Stimulated activated CD8-positive, alpha-beta memory T cell treated with anti-CD3 and anti-CD28 coated beads, Interleukin-7, amount 100 ng/mL, for 24 hours (primary cell): Measurements from ENCODE around the gene GPATCH8.
"Not testable (repeated sequence)": the region's sequence is repeated elsewhere in the genome, so short reads cannot be mapped to it uniquely, and the experiment has no call there.

ENCODE experiments used
- DNase-seq: peaks from one replicate; pipeline ENCODE4 v3.0.0-alpha.2; 2020; ENCODE audit warnings: low read depth

GPATCH8 gene

DNA sequence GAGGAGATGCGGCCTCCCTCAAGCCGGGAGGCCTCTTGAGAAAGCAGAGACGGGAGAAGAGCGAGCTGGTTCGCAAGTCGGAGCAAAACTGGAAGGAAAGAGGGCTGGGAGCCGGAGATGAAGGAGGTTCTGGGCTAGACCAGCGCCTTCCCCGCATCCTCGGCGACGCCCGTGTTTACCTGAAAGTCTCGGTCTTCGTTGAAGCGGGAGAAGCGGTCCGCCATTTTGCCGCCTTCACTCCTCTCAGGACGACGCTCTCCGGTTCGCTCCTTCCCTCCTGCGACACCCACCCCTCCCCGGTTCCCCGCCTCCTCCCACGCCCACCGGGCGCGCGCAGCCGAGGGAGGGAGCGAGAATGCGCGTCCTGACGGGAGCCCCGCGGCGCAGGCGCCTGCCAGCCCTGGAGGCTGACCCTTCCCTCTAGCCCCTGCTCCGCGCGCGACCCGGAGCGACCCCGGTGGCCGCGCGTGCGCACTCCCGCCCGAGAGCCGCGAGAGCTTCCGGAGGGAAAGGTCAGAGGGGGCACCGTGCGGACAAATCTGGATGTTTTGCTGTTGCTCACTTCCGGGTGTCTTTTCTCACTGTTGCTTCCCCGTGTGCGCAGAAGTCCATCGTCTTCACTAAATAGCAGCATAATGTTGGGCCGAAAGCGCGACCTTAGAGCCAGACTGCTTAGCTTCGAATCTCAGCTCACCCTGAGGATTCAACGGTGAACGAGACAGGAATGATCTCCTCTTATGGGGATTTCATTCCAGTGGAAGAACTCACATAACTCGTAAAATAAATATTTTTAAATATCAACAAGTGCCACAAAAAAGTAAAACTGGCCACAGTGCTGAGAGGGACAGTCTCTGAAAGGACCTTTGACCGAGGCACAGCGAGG is at the start of gene GPATCH8:
TSS of gene GPATCH8 (minus strand) at position 260 of the 883 bp plus-strand sequence. CDS start at position 224, 36 bp downstream.
- peak; percentile 91 for DNase-seq

DNA sequence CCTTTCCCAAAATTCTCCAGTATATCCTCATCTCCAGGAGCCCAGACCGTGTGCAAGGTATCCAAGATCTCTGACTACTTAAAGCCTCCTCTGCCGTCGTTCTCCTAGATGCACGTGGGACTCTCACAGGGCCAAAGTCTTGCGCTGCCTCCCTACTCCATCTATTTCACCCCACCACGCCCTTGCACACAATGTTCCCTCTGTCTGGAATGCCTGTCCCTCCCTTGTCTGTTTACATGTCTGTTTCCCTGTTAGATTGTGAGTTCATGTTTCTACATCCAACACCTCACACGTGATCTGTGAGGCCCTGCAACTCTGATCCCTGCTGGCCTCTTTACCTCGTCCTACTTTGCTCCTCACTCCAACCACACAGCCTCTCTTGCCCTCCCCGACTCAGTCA is 49.2 kb upstream of the GPATCH8 start:
- no peak for DNase-seq

DNA sequence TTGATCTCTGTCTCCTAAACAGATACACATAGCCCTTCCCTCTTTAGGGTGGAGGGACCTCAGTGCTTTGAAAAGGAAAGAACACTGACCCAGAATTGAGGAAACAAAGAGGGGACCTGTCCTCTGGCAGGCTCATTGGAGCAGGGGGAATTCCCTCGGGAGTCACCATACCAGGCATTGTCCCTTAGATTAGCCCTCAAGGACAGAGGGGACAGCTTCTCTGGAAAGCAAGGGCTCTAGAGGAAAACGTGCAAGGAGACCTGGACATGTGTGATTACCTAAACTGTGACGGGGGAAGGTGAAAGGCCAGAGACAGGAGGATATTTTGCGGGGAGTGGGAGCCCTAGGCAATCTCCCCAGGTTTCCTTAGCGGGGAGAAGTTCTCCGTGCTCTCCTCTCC is 46.5 kb upstream of the GPATCH8 start:
- DNase-seq: no peak

DNA sequence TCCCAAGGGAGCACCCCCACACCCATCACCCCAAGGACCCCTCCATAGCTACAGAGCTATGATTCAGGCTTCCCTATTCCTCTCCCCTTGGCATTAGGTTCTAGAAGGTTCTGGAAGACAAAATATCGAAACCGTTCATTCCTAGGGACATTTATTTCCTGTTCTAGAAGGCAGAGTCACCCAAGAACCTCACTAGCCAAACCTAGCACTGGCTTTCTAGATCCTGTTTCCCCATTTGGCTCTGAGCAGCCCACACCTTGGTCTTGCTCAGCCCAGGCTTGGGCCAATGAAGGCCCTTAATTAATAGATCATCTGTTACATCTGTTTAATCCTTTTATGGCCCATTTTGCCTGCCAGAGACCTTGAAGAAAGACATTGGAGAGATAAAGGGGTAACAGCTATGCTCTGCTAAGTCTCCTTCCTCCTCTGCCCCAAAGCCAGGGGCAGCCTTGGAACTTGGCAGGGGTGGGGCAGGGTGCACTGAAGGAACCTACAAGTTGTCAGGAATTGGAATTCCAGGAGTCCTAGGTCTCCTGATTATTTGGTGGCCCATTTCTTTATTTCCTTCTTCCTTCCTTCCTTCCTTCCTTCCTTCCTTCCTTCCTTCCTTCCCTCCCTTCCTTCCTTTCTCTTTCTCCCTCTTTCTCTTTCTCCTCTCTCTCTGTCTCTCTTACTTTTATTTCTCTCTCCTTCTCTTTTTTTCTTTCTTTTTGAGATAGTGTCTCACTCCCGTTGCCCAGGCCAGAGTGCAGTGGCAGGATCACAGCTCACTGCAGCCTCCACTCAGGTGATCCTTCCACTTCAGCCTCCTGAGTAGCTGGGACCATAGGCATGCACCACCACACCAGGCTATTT is 45.4 kb upstream of the GPATCH8 start:
- no peak for DNase-seq

DNA sequence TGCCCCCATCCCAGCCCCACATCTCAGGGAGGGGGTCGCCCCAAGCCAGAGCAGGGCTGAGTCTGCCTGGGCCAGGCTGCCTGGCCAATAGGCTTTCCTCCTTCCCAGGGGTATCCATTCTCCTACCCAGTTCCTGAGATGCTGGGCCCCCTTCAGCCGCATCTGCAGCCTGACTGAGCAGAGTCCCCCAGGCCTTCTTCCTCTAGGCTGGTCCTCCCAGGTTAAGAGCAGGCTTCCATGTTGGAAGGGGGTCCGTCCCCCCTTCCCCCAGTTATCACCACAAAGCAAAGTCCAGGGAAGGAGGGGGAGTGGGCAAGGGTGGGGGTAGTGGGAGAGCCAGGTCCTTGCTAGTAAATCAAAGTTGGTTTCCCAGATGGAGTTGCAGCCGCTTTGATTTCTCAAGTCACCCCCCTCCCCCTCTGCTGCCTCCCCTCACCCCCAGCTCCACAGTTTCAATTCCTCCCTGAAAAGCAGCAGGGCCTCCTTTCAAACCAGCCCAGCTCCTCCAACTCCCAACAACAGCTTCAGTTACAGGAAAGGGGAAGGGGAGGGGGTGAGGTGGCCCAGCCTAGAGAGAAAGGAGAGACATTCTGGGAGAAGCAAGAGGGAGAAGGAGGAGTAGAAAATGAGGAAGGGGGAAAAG is 44.5 kb upstream of the GPATCH8 start:
- no peak for DNase-seq

DNA sequence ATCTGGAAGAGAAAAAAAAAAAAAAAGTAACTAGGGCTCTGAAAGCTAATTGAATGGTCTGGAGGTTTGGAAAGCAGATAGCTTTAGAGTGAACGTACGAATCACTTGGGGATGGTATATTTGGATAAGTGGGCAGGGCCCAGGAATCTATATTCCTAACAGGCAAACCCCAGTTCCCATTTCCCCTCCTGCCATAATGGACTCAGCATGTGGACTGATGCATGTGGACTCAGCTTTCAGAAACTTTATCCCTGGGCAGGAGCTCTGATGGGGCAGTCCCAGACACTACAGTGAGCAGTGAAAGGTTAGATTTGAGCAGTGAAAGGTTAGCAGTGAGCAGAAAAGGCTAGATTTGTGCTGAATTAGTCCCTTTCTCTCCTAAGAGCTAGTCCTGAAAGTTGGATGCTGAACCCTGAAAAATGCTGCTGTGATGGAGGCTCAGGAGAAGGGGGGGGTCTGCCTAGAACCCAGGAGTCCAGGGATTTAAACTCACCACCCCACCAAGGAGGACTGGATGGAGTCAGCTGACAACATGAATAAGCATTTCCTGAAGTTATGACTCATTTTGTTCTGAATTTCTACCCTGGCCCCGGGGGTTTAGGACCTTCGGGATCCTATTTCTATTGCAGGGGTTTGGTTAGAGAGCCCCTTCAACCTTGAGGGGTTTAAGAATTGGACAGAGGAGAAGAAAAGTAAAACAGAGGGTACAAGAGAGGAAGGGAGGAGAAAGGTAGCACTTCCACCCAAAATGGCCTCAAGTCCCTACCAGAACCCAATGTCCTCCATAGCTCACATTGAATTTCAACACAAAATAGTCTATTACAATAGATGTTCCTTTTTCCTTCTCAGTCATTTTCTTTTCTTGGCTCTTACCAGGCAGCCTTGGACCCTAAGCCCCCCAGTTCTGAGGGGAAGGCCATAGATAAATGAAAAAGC is 43.7 kb upstream of the GPATCH8 start:
- no peak for DNase-seq

DNA sequence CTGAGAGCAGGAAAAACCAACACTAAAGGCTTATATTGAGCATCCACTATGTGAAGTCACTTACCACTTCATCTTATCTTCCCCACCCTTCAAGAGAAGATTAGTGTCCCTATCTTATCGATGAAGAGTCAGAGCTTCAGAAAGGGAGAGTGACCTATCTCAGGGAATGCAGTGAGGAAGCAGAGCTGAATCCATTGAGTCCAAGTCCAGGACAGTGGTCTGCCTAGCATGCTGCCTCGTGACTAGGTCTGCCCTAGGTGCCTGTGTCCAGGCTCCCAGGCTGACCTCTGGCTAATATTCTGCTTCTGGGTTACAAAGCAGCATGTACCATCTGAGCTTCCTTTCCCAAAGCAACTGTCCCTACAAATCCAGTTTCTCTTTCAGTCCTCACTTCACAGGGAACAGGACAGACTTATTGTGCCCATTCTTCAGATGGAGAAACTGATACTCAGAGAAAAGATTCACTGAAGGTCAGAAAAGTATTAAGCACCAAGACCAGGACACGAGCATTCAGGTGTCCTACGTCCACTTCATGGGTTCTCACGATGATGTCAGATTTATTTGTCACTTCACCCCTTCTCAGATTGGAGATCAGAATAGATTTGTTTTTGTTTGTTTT is 40.8 kb upstream of the GPATCH8 start:
- no peak for DNase-seq

DNA sequence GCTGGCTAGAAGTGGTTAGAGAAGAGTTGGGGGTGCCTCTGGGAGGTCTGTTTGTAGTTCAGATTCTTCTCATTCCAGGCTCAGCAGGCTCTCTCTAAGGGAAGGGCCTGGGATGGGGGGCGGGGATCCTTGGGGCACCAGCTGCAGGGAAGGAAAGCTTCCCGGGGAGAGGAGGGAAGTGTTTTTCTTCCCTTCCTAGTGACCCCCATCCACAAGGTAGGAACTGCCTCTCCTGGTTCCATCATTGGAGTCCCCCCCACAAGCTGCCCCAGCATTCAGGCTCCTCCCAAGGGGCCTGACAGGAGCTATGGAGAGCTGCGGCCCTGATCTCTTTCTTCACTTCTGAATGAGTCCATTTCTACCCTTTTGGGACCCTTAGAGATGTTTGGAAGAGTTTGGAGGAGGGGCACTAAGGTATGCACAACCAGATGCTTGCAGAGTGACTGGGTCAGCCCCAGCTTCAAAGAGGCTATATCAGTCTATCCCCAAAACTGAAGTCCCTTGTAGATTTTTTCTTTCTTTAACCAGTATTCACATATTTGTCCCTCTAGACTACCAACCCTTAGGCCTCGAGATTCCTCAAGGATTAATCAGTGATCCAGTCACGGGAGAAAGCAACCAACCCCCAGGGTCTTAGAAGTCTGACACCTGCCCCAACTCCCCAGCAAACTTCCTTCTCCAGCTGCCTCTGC is 40.2 kb upstream of the GPATCH8 start:
- no peak for DNase-seq

DNA sequence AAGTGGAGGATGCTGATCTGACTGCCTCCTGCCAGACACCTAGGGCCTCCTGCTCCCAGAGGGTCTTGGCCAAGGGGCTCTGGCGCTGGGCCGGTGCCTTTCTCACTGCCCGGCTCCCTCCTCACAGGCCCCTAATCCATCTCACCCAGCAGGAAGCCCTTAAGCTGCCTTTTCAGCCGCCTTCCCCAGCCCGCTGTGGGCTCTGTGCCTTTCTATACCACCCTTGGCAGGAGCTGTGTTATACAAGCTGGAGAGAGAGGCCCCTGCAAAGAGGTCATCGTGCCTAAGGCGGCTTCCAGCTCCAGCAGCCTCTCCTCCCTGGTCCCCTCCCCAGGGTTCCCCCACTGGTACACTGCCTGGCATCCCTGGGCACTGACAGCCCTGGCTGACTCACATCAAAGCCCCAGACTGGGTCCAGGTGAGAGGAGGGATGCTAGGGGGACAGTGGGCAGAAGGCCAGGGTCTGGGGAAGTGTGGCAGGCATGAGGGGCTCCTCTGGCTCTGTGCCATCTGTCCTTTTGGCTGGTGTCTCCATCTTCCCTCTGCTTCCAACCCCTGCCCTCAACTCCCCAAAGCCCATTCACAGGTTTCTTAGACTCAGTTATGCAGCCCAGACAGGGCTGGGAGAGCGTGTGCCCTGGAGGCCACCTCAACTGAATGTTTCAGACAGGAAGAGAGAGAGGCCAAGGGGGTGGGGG is 38.8 kb upstream of the GPATCH8 start:
- DNase-seq: no peak

DNA sequence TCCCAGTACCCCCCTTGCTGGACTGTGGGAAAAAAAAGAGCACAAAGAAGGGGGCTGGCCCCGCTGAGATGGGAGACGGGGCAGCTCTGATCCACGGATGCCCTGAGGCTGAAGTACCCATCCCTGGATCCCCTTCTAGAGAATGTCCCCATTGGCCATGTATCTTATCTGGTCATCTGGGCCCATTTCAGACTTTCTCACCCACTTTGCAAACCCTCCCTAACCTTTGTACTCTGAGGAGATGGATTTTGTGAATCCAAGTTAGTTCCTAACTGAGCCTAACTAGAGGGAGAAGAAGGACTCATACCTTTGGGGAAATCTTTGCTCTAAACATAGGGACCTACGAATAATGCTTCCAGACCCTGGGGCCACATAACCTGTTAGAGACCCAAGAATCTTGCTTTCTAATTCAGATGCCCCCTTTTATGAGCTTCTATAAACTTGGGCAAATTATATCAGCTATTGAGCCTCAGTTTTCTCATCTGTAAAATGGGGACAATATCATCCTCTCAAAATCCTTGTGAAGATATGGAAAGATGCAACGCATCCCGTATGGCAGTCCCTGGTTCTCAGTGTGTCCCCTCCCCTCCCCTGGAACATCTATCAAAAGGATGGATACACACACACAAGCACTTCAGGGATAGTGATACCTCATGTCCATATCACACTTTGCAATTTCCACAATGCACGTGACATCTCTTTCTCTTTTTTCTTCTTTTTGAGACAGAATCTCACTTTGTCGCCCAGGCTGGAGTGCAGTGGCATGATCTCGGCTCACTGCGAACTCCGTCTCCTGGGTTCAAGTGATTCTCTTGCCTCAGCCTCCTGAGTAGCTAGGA is 37.3 kb upstream of the GPATCH8 start:
- DNase-seq: no peak

DNA sequence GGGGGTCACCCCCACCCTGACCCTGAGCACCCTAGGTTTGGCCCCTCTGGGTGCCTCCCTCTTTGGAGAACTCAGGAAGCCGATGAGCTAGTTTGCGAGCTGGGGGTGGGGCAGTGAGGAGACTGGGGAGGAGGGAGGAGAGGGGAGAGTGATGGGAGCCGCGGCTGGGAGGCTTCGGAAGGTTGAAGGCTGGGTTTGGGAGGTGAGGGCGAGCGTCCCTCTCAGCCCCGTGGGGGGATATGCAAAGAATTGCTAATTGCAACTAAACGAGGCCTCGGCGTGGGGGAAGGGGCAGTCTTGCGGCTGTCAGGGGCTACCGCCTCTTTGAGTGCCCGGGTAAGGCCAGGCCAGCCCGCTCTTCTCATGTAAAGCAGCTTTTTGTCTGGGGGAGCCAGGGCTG is 36.5 kb upstream of the GPATCH8 start:
- DNase-seq: no peak

DNA sequence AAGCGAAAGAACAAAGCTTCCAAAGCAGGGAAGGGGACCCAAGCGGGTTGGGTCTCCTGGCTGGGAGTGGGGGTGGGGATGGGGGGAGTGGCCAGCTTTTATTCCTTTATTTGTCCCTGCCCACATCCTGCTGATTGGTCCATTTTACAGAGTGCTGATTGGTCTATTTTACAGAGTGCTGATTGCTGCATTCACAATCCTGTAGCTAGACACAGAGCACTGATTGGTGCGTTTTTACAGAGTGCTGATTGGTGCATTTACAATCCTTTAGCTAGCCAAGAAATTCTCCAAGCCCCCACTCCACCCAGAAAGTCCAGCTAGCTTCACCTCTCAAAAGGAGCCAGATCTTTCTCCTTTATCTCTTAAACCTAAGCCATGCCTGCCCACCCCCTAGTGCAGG is 34.7 kb upstream of the GPATCH8 start:
- DNase-seq: not testable (repeated sequence)

DNA sequence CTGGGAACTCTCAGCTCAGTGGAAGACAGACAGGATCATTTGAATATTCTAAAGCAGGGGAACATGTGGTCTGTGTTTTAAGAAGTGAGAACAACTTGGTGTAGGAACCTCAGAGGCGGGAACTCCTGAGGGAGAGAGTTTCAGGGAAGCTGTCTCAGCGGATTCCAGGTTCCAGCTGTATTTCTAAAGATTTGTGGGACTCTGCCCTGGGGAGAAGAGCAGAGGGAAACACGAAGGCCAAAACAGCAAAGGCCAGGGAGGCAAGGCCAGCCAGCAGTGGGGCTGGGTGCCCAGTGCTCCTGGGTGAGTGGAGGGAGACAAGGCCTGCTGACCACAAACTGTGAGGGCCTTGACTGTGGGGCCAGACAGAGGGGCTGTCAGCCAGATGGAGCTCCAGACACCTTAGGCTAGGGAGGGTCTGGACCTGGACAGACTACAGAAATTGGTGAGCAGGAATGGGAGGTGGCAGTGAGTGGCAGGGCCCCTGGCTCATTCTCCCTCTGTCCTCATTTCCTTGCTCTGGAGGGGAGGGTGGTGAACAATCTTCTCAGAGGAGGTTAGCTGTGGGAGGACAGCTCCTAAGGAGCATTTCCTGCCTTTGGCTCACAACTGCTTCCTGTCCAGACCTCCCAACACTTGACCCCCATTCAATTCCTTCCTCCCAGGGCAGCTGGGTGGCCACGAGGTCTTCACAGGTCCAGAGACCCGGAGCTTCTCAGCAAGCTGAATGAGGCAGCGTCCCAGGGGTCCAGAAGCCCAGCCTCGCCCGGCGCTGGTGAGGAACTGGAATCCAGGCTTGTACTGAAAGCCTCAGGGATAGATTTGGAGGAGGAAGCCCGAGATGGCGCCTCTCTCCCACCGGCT is 33.1 kb upstream of the GPATCH8 start:
- DNase-seq: no peak

DNA sequence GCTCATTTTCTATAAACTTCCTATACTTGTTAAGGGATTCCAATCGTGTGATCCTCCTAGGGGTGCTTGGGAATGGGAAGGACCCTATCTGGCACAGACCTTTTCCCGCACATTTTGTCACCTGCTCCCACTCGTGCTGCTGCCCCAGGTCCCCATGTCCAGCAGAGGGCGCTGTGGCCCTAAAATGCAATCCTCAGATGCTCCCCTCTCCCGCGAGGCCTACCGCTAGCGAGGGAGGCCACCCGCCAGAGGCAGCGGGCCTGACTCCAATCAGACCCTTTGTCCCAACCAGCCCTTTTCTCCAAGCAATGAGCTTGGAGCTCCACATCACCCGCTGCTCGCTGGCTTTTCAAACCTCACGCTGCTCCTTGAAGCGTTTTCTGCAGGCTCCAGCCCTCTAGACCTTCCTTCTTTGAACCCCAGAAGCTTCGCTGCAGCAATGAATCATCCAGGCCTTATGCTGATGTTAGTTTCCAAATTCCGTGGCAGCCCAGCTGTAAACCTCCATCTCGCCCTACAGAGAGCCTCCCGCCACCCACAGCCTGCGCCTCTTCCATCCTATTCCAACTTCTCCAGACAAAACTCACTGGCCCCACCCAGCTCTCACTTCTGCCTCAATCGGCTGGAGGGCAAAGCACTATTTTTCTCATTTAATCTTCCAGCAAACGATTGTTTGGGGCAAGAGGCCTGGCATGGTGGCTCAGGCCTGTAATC is 30.5 kb upstream of the GPATCH8 start:
- peak; percentile 79 for DNase-seq

DNA sequence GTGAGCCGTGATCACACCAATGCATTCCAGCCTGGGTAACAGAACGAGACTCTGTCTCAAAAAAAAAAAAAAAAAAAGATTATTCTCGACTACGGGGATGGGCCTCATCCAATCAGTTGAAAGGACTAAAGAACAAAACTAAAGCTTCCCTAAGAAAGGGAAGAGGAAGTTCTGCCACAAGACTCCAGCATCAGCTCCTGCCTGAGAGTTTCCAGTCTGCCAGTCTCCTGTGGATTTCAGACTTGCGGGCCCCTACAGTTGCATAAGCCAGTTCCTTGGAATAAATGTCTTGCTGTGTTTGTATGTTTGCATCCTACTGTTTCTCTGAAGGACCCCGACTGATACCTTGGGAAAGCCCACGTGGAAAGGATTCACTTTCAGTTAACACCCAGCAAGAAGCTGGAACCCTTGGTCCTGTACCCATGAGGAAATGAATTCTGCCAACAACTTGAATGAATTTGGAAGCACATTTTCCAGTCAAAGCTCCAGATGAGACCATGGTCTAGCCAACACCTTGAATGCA is 27.8 kb upstream of the GPATCH8 start:
- DNase-seq: no peak

DNA sequence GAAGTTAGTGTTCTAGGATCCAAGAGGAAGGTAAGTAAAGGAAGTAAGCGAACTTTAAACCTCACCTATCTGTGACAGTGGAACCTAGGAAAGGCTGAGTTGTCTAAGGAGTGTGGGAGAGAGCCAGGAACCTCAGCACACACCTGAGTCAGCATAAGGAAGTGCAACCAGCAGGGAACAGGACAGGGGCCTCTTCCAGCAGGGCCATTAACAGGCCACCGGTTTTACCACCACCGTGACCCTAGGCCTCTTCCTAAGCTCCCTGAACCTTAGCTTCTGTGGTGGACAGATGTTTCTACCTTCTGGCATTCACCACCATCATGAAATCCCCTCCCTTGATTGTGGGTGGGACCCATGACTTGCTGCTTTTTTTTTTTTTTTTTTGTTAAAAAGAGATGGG is 26.7 kb upstream of the GPATCH8 start:
- DNase-seq: no peak

DNA sequence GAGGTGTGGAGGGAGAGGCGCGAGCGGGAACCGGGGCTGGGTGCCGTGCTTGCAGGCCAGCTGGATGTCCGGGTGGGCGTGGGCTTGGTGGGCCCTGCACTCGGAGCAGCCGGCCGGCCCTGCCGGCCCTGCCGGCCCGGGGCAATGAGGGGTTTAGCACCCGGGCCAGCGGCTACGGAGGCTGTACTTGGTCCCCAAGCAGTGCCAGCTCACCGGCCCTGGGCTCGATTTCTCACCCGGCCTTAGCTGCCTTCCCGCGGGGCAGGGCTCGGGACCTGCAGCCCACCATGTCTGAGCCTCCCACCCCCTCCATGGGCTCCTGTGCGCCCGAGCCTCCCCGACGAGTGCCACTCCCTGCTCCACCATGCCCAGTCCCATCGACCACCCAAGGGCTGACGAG is 24.7 kb upstream of the GPATCH8 start:
- no peak for DNase-seq
